GM23338 (cell line): ENCODE results near the gene COLEC12. TPM values are rescaled to one million over a fixed set of nuclear protein-coding genes. Genes with fewer than 3 reads are reported as not detected.
A peak's percentile ranks its signal among the peaks of the same experiment; 100 is the strongest.

ENCODE experiments used
- ATAC-seq: fragments of 200-7000 bp; cut with Tn5 transposase; 3 replicates; pipeline ENCODE4 v1.9.1; 2020
- DNase-seq: peaks from one replicate; pipeline ENCODE4 v3.0.0-alpha.2; 2015; ENCODE audit warnings: low spot score
- H2AFZ ChIP-seq: fragments of 200-600 bp; sonication (generic); 2 replicates; pipeline ENCODE4 v1.8.0; 2016; ENCODE audit warnings: antibody characterized with exemption, mild to moderate bottlenecking, moderate library complexity
- H3F3A ChIP-seq: fragments of 200-600 bp; sonication (generic); replicated peaks from 2 replicates; pipeline ENCODE4 v1.8.0; 2017; ENCODE audit warnings: antibody characterized with exemption, mixed run types, low read depth
- H3K27ac ChIP-seq: fragments of 200-600 bp; sonication (generic); 2 replicates; pipeline ENCODE4 v1.6.1; 2016; ENCODE audit warnings: low read depth
- H3K27me3 ChIP-seq: fragments of 200-600 bp; sonication (generic); 2 replicates; pipeline ENCODE4 v1.8.0; 2016; ENCODE audit warnings: mild to moderate bottlenecking, mixed run types, moderate library complexity; ENCODE audit not compliant: insufficient read depth
- H3K36me3 ChIP-seq: fragments of 200-600 bp; sonication (generic); 2 replicates; pipeline ENCODE4 v1.8.0; 2016; ENCODE audit warnings: mild to moderate bottlenecking; ENCODE audit not compliant: insufficient read depth
- H3K4me1 ChIP-seq: fragments of 200-600 bp; sonication (generic); 2 replicates; pipeline ENCODE4 v1.8.0; 2016; ENCODE audit warnings: mild to moderate bottlenecking, moderate library complexity; ENCODE audit not compliant: insufficient read depth
- H3K4me2 ChIP-seq: fragments of 200-600 bp; sonication (generic); 2 replicates; pipeline ENCODE4 v1.7.1; 2017; ENCODE audit warnings: mixed run types
- H3K4me3 ChIP-seq: fragments of 200-600 bp; sonication (generic); 2 replicates; pipeline ENCODE4 v1.6.1; 2016; ENCODE audit warnings: mixed run types
- H3K79me2 ChIP-seq: fragments of 200-600 bp; sonication (generic); replicated peaks from 2 replicates; pipeline ENCODE4 v1.8.0; 2017; ENCODE audit warnings: mild to moderate bottlenecking; ENCODE audit not compliant: insufficient read depth
- H3K9me2 ChIP-seq: fragments of 200-600 bp; sonication (generic); 2 replicates; pipeline ENCODE4 v1.8.0; 2017; ENCODE audit not compliant: insufficient read depth
- H4K20me1 ChIP-seq: fragments of 200-600 bp; sonication (generic); replicated peaks from 2 replicates; pipeline ENCODE4 v1.8.0; 2017; ENCODE audit warnings: mild to moderate bottlenecking; ENCODE audit not compliant: insufficient read depth
- H3K27ac Mint-ChIP-seq: 2 replicates; pipeline ENCODE4 v1.8.0; 2020; ENCODE audit warnings: inconsistent platforms, mild to moderate bottlenecking, moderate library complexity, mixed read lengths
- H3K27me3 Mint-ChIP-seq: 3 replicates; pipeline ENCODE4 v1.8.0; 2022; ENCODE audit warnings: low read depth, mild to moderate bottlenecking, moderate library complexity, mixed read lengths, inconsistent platforms; ENCODE audit not compliant: insufficient read depth, poor library complexity
- H3K36me3 Mint-ChIP-seq: 3 replicates; pipeline ENCODE4 v1.8.0; 2021; ENCODE audit warnings: low read depth, mild to moderate bottlenecking, inconsistent platforms, moderate library complexity, mixed read lengths
- H3K4me1 Mint-ChIP-seq: 3 replicates; pipeline ENCODE4 v1.8.0; 2020; ENCODE audit warnings: mild to moderate bottlenecking, inconsistent platforms, mixed read lengths
- H3K4me3 Mint-ChIP-seq: 3 replicates; pipeline ENCODE4 v1.8.0; 2021; ENCODE audit warnings: moderate library complexity, mild to moderate bottlenecking, inconsistent platforms, mixed read lengths
- H3K9me3 Mint-ChIP-seq: 3 replicates; pipeline ENCODE4 v1.8.0; 2020; ENCODE audit warnings: moderate library complexity, mild to moderate bottlenecking, inconsistent platforms, mixed read lengths
- CREB1 ChIP-seq: fragments of 250-450 bp; sonication (Bioruptor Pico); IDR thresholded peaks from 2 replicates; pipeline ENCODE4 v1.5.0; 2020; ENCODE audit warnings: low read depth, mild to moderate bottlenecking, moderate library complexity
- EZH2phosphoT487 ChIP-seq: fragments of 200-600 bp; sonication (generic); IDR thresholded peaks from one replicate; pipeline ENCODE4 v1.8.1; 2018; ENCODE audit warnings: antibody characterized with exemption; ENCODE audit not compliant: unreplicated experiment
- JUNB ChIP-seq: IDR thresholded peaks from one replicate; pipeline ENCODE4 v1.6.1; 2016; ENCODE audit warnings: antibody characterized with exemption; ENCODE audit not compliant: unreplicated experiment
- NANOG ChIP-seq: IDR thresholded peaks from 2 replicates; pipeline ENCODE4 v1.6.1; 2016; ENCODE audit warnings: antibody characterized with exemption, borderline replicate concordance
- ZNF114 ChIP-seq: fragments of 250-450 bp; sonication (Bioruptor Pico); IDR thresholded peaks from 2 replicates; pipeline ENCODE4 v1.5.0; 2020; ENCODE audit warnings: mild to moderate bottlenecking, moderate library complexity
- polyA plus RNA-seq: library from polyadenylated mRNA; unstranded; fragments of >200 nt; fragmentation: Nextera tagmentation; extraction: Ambion mirVana; gene quantifications from 2 replicates; pipeline ENCODE4 v1.2.1, GENCODE V29; 2016
- total RNA-seq: library from RNA; depleted of rRNA; stranded (reverse); fragments of >200 nt; shearing (Covaris generic); gene quantifications from 2 replicates; pipeline ENCODE4 v1.2.3, GENCODE V29; 2014
- TF ChIP-seq, protein P1 (sequence below), 2 experiments: fragments of 200-600 bp in 1 of 2; sonication (generic) in 1 of 2; conservative IDR thresholded peaks; 2 replicates each; pipeline versions ENCODE4 v1.5.1 to v1.6.1; 2016 to 2017; ENCODE audit warnings: antibody characterized with exemption in 2 of 2, low read depth in 2 of 2, mild to moderate bottlenecking in 2 of 2, moderate library complexity in 1 of 2
- TF ChIP-seq, protein P2 (sequence below): IDR thresholded peaks from 2 replicates; pipeline ENCODE4 v1.6.1; 2016; ENCODE audit warnings: antibody characterized with exemption

Gene COLEC12
- total and polyA plus RNA-seq, 2 experiments from 2014 or later = 1.1 to 3.2 TPM

DNA sequence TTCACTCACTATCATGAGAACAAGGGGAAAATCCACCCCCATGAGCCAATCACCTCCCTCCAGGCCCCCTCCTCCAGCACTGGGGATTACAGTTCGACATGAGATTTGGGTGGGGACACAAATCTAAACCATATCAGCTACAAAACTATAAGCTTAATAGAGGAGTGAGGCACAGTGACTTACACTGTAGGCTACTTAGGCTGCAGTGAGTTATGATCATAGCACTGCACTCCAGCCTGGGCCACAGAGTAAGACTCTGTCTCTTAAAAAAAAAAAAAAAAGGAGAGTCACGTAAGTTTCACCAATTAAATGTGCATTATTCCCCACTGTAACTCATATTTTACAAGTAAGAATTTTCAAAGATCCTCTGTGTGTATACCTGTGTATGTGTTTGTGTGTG, 26.2 kb upstream of the COLEC12 start:
- Mint-ChIP-seq H3K9me3 (no peaks in the 10 kb centered on the region), H3K27ac (peak overlapping the region; percentile 26; the same call in 1 of the 2 replicates), H3K4me3 (no peak overlapping the region), H3K36me3 (no peaks in the 10 kb centered on the region), H3K4me1 (peaks cover 8% of the 10 kb centered on the region; the same call in 1 of the 3 replicates), H3K27me3 (peaks cover 2% of the 10 kb centered on the region)
- Histone ChIP-seq H3K27me3 (no peaks in the 10 kb centered on the region), H2AFZ (no peak overlapping the region), H4K20me1 (no peaks in the 10 kb centered on the region), H3K79me2 (no peaks in the 10 kb centered on the region), H3K9me2 (no peaks in the 10 kb centered on the region), H3K4me1 (no peaks in the 10 kb centered on the region), H3K4me2 (no peak overlapping the region), H3K4me3 (no peak overlapping the region), H3K36me3 (no peaks in the 10 kb centered on the region), H3K27ac (no peak overlapping the region), H3F3A (no peaks in the 10 kb centered on the region)
- no peak for TF ChIP-seq EZH2phosphoT487
- TF ChIP-seq CREB1 (CRISPR knock-in tag) = no peak
- no peak for TF ChIP-seq NANOG
- TF ChIP-seq ZNF114 = no peak
- TF ChIP-seq JUNB = no peak
- no peak for ATAC-seq
- no peak for DNase-seq

DNA sequence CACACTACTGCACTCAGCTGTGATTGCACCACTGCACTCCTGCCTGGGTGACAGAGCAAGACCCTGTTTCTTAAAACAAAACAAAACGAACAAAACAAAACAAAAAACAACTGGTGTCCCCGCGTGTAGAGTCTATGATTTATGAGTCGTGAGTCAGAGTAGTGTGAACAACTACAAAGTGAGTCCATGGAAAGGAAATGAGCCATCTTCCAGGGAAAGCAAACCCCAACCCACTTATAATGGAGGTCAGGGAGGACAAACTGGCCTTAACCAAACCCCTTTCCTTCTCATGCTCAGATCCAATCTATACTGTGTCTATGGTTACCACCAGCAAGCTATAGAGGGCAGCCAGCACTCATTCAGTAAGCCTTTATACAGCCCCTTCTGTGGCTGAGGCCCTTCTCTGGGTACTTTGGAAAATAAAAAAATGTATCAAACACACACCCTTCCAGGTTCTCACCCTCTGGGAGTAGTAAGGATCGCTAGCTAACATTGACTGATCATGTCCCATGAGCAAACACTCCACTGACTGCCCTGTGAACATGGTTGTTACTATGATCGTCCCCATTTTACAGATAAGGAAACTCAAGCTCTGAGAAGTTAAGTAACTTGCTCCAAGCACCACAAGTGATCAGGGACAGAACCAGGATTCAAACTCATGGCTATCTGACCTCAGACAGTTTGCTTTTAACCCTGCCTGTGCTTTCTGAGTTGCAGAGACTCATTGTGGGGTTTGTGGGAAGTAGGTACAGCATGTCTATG, 24.7 kb upstream of the COLEC12 start:
- peaks cover 8% of the 10 kb centered on the region; the same call in 1 of the 3 replicates for H3K4me1 Mint-ChIP-seq

More for the DNA sequence above, 24.7 kb upstream of the COLEC12 start:
- Histone ChIP-seq H3K9me2 (no peaks in the 10 kb centered on the region), H3F3A (no peaks in the 10 kb centered on the region), H3K4me3 (no peak overlapping the region), H3K4me2 (no peak overlapping the region), H2AFZ (peak overlapping the region; percentile 47; the same call in 1 of the 2 replicates), H3K79me2 (no peaks in the 10 kb centered on the region), H3K27me3 (no peaks in the 10 kb centered on the region), H3K4me1 (no peaks in the 10 kb centered on the region), H4K20me1 (no peaks in the 10 kb centered on the region), H3K27ac (no peak overlapping the region), H3K36me3 (no peaks in the 10 kb centered on the region)
- ATAC-seq = peak; percentile 57
- TF ChIP-seq, protein P1, sequence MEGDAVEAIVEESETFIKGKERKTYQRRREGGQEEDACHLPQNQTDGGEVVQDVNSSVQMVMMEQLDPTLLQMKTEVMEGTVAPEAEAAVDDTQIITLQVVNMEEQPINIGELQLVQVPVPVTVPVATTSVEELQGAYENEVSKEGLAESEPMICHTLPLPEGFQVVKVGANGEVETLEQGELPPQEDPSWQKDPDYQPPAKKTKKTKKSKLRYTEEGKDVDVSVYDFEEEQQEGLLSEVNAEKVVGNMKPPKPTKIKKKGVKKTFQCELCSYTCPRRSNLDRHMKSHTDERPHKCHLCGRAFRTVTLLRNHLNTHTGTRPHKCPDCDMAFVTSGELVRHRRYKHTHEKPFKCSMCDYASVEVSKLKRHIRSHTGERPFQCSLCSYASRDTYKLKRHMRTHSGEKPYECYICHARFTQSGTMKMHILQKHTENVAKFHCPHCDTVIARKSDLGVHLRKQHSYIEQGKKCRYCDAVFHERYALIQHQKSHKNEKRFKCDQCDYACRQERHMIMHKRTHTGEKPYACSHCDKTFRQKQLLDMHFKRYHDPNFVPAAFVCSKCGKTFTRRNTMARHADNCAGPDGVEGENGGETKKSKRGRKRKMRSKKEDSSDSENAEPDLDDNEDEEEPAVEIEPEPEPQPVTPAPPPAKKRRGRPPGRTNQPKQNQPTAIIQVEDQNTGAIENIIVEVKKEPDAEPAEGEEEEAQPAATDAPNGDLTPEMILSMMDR (conservative IDR thresholded peaks at IDR 0.05; ENCODE audit: low read depth in 2 of 2) = peak in 1 of 2 experiments; percentile 51; a peak in 2 of 4 replicates
- TF ChIP-seq NANOG = no peak
- TF ChIP-seq, protein P2, sequence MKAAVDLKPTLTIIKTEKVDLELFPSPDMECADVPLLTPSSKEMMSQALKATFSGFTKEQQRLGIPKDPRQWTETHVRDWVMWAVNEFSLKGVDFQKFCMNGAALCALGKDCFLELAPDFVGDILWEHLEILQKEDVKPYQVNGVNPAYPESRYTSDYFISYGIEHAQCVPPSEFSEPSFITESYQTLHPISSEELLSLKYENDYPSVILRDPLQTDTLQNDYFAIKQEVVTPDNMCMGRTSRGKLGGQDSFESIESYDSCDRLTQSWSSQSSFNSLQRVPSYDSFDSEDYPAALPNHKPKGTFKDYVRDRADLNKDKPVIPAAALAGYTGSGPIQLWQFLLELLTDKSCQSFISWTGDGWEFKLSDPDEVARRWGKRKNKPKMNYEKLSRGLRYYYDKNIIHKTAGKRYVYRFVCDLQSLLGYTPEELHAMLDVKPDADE = no peak
- Mint-ChIP-seq H3K36me3 (no peaks in the 10 kb centered on the region), H3K9me3 (no peaks in the 10 kb centered on the region), H3K27me3 (peaks cover 4% of the 10 kb centered on the region), H3K27ac (peak overlapping the region; percentile 10; the same call in 1 of the 2 replicates), H3K4me3 (no peak overlapping the region)
- DNase-seq = no peak
